Fibroblast of pulmonary artery (primary cell): ENCODE measurements around the gene HOMER3.
A peak's percentile ranks its signal among the peaks of the same experiment; 100 is the strongest.

Source experiments
- DNase-seq: peaks from one replicate; pipeline ENCODE4 v3.0.0-alpha.2; 2010; ENCODE audit warnings: low read depth
- H3K4me3 ChIP-seq: replicated peaks from 2 replicates; pipeline ENCODE4 v1.5.1; 2011; ENCODE audit warnings: low read depth, mild to moderate bottlenecking, control low read depth, low read length, moderate library complexity
- CTCF ChIP-seq: IDR thresholded peaks from 2 replicates; pipeline ENCODE4 v1.5.1; 2011; ENCODE audit warnings: mild to moderate bottlenecking, control low read depth, low read length, inconsistent platforms; ENCODE audit errors: missing control alignments

HOMER3 gene

DNA sequence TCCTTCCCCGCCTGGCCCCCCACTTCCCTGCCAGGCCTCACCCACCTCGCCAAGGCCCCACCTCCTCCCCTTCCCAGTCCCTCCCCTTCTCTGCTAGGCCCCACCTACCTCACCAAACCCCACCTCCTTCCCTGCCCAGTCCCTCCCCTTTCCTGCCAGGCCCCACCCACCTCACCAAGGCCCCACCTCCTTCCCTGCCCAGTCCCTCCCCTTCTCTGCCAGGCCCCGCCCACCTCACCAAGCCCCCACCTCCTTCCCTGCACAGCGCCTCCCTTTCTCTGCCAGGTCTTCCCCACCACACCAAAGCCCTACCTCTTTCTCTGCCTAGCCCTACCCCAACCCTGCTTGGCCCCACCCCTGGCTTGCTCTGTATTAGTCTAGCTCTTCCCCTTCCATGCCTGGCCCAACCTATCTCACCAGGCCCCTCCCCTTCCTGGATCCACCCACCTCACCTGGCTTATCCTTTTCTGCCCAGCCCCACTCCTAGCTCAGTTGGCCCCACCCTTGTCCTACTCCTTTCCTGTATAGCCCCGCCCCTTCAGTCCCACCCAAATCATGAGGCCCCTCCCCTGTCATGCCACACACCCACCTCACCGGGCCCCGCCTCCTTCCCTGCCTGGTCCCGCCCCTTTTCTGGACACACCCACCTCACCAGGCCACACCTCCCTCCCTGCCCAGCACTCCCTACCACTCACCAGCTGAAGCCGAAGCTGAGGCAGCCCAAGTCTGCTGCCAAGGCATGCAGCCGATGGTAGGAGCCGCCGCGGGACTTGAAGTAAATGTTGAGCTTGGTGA lies 61.2 kb downstream of the HOMER3 start:
- peak; percentile 20 for DNase-seq
- no peak for TF ChIP-seq CTCF
- H3K4me3 ChIP-seq = no peak overlapping the region
